ENCODE results near the gene UCN.

DNA sequence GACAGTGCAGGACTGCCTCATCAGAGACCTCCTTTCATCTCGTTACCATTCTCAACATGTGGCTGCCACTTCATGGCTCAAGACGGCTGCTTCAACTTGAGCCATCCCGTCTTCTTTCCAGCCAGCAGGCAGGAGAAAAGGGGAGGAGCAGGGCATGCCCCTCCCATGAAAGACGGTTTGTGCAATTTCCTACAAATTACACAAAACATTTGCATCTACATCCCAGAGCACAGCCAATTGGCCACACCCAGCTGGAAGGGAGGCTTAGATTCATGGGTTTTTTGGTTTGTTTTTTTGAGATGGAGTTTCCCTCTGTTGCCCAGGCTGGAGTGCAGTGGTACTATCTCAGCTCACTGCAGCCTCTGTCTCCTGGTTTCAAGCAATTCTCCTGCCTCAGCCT, 11.8 kb downstream of the UCN start:
- TF ChIP-seq POLR2AphosphoS5 (IDR thresholded peaks at IDR 0.05; ENCODE audit: low read depth, low read length): no peak
- no peak for TF ChIP-seq REST (IDR thresholded peaks at IDR 0.05; ENCODE audit: insufficient read depth in 1 of 2, low read depth in 2 of 2, low read length in 2 of 2)
